ENCODE data around the gene ARSH. TPM values are rescaled to one million over a fixed set of nuclear protein-coding genes. Genes with fewer than 3 reads are reported as not detected.
A peak's percentile ranks its signal among the peaks of the same experiment; 100 is the strongest.

The ARSH gene
- total RNA-seq, 1 donor from 2014 or later, result not detected

DNA sequence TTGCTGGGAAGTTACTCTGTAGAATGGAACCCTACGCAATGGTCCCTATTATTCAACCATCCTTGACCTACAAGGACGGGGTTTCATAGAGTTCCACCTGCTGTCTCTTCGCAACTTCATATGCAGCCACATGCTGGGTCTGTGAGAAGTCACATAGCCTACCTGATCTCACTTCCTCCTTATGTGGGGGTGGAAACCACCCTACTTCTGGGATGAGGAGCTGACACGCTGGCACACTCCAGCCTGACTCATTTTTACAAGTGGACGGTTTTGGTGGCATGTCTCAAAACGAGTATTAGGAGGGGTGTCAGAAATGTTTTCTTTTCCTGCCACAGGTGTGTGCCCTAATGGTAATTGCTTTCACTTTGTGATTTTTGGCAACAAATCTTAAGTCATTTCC, 40.4 kb upstream of the ARSH start:
- Histone ChIP-seq H3K4me3 (no peak overlapping the region), H3K4me1 (no peaks in the 10 kb centered on the region), H3K27ac (no peak overlapping the region), H3K27me3 (ENCODE audit: low read depth) (no peaks in the 10 kb centered on the region), H3K36me3 (no peaks in the 10 kb centered on the region), H3K9me3 (no peaks in the 10 kb centered on the region)
- TF ChIP-seq, protein P1, sequence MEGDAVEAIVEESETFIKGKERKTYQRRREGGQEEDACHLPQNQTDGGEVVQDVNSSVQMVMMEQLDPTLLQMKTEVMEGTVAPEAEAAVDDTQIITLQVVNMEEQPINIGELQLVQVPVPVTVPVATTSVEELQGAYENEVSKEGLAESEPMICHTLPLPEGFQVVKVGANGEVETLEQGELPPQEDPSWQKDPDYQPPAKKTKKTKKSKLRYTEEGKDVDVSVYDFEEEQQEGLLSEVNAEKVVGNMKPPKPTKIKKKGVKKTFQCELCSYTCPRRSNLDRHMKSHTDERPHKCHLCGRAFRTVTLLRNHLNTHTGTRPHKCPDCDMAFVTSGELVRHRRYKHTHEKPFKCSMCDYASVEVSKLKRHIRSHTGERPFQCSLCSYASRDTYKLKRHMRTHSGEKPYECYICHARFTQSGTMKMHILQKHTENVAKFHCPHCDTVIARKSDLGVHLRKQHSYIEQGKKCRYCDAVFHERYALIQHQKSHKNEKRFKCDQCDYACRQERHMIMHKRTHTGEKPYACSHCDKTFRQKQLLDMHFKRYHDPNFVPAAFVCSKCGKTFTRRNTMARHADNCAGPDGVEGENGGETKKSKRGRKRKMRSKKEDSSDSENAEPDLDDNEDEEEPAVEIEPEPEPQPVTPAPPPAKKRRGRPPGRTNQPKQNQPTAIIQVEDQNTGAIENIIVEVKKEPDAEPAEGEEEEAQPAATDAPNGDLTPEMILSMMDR (IDR thresholded peaks at IDR 0.05), result no peak
- ATAC-seq (peak in 1 of 2 donors; percentile 59), DNase-seq (no peak)
- intact Hi-C loops (cut with DNase I), result no loop called here

GRCh38 chrX:2967012-2967411, 39.3 kb upstream of the ARSH start:
- ATAC-seq, result peak in 1 of 2 donors; percentile 58
- H3K27me3 ChIP-seq (ENCODE audit: low read depth), result no peaks in the 10 kb centered on the region
- H3K36me3 ChIP-seq, result no peaks in the 10 kb centered on the region
- no peak for DNase-seq
- intact Hi-C loops (cut with DNase I), result no loop called here
- TF ChIP-seq, protein P1 (IDR thresholded peaks at IDR 0.05), result no peak
- H3K9me3 ChIP-seq, result no peaks in the 10 kb centered on the region
- H3K4me1 ChIP-seq, result no peaks in the 10 kb centered on the region
- H3K27ac ChIP-seq, result no peak overlapping the region
- H3K4me3 ChIP-seq, result no peak overlapping the region

DNA sequence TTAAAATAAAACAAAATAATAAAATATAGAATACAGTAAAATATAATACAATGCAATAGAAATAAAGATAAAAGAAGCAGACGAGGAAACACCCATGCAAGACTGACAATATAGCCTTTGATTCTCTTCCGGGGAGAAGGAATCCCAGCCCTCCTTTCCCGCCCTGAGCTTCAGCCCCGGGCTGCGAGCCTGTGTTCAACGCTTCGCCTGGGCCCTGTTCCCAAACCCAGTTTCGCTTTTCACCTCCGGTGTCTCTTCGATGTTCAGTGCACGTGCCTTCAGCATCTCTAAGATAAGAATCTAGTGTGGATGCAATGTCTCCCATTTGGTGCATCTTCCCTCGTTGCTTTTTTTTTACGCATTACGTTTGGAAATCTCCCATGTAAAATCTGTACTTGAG, 38.8 kb upstream of the ARSH start:
- DNase-seq, result no peak

DNA sequence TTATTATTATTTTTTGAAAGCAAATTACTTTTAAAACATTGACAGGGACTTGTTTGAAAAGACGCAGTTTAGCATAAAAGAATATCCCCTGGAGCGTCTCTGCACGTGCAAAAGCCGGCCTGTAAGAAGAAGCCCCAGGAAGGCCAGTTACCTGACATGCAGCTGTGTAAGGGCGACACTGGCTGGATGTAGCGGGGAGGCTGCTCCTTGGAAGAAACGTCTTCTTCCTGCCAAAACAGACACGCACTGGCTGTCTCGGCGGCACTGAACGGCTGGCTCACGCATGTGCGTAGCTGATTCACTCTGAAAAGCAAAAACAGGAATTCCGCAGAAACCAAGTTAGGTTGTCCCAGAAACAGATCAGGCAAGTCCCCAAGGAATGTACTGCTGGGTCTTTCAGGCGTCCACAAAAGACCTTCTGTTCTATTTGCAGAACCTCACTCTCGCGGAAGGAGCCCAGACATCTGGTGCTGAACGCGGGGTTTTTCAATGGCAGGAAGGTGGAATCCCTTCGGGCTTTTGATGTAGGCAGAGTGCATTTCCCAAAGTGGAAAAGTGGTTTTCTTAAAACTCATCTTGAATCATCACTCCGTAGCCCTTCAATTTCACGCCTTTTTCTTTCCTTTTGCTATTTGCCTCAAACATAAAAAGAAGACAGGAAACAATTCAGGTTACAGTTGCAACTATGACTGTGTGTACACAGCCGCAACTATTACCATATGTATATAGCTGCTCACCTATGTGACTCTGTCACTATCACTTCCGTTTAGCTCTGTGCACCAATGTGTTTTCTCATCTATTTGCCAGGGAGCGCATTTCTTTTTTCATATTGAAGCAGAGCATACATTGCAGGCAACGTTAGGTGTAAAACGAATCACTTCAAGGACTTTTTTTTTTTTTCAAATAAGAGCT, 38.1 kb upstream of the ARSH start:
- ATAC-seq (peak in 1 of 2 donors; percentile 47), DNase-seq (no peak)
- intact Hi-C loops (cut with DNase I), result no loop called here

More for the DNA sequence above, 38.8 kb upstream of the ARSH start:
- TF ChIP-seq, protein P1 (IDR thresholded peaks at IDR 0.05), result no peak
- H3K9me3 ChIP-seq, result no peaks in the 10 kb centered on the region
- intact Hi-C loops (cut with DNase I), result no loop called here
- no peak overlapping the region for H3K27ac ChIP-seq
- H3K4me1 ChIP-seq, result no peaks in the 10 kb centered on the region
- no peak overlapping the region for H3K4me3 ChIP-seq
- no peaks in the 10 kb centered on the region for H3K36me3 ChIP-seq
- no peak for ATAC-seq
- no peaks in the 10 kb centered on the region for H3K27me3 ChIP-seq (ENCODE audit: low read depth)

GRCh38 chrX:2969021-2969420, 37.3 kb upstream of the ARSH start:
- Histone ChIP-seq H3K36me3 (no peaks in the 10 kb centered on the region), H3K4me3 (no peak overlapping the region), H3K27me3 (ENCODE audit: low read depth) (no peaks in the 10 kb centered on the region), H3K4me1 (no peaks in the 10 kb centered on the region), H3K27ac (no peak overlapping the region), H3K9me3 (no peaks in the 10 kb centered on the region)
- ATAC-seq, result no peak
- intact Hi-C loops (cut with DNase I), result no loop called here
- TF ChIP-seq, protein P1 (IDR thresholded peaks at IDR 0.05), result no peak
- DNase-seq, result no peak

More for the DNA sequence above, 38.1 kb upstream of the ARSH start:
- Histone ChIP-seq H3K27ac (no peak overlapping the region), H3K4me1 (no peaks in the 10 kb centered on the region), H3K36me3 (no peaks in the 10 kb centered on the region), H3K9me3 (no peaks in the 10 kb centered on the region), H3K27me3 (ENCODE audit: low read depth) (no peaks in the 10 kb centered on the region), H3K4me3 (no peak overlapping the region)
- TF ChIP-seq, protein P1 (IDR thresholded peaks at IDR 0.05), result no peak
